Measurements from ENCODE around the gene GRIK2.

DNA sequence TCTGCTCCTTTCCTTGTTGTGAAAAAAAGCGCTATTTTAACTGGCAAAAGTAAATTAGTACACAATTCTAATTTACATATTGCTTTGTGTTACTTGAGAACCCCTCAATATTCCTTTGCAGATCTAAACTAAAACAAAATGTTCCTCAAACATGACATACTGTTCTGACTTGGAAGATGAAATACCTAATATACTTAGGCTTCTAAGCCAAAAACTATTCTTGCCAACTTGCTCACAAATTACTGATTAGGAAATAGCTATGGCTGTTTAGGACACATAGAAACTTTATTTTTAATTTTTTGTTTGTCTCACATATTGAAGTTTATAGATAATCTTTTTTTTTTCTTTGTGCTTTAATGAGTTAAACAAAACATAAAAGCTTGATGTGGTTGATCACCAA is 542.2 kb downstream of the GRIK2 start:
- TF ChIP-seq, protein P1, sequence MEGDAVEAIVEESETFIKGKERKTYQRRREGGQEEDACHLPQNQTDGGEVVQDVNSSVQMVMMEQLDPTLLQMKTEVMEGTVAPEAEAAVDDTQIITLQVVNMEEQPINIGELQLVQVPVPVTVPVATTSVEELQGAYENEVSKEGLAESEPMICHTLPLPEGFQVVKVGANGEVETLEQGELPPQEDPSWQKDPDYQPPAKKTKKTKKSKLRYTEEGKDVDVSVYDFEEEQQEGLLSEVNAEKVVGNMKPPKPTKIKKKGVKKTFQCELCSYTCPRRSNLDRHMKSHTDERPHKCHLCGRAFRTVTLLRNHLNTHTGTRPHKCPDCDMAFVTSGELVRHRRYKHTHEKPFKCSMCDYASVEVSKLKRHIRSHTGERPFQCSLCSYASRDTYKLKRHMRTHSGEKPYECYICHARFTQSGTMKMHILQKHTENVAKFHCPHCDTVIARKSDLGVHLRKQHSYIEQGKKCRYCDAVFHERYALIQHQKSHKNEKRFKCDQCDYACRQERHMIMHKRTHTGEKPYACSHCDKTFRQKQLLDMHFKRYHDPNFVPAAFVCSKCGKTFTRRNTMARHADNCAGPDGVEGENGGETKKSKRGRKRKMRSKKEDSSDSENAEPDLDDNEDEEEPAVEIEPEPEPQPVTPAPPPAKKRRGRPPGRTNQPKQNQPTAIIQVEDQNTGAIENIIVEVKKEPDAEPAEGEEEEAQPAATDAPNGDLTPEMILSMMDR (IDR thresholded peaks at IDR 0.05): no peak
- TF ChIP-seq, protein P2, sequence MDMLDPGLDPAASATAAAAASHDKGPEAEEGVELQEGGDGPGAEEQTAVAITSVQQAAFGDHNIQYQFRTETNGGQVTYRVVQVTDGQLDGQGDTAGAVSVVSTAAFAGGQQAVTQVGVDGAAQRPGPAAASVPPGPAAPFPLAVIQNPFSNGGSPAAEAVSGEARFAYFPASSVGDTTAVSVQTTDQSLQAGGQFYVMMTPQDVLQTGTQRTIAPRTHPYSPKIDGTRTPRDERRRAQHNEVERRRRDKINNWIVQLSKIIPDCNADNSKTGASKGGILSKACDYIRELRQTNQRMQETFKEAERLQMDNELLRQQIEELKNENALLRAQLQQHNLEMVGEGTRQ (IDR thresholded peaks at IDR 0.05; ENCODE audit: borderline replicate concordance, low read depth, low read length): no peak
- no peak for TF ChIP-seq RXRA (IDR thresholded peaks at IDR 0.05; ENCODE audit: borderline replicate concordance, low read depth)
- no peak for TF ChIP-seq YY1 (IDR thresholded peaks at IDR 0.05; ENCODE audit: low read depth)
- no peak for TF ChIP-seq SMC3 (IDR thresholded peaks at IDR 0.05; ENCODE audit: low read depth, low read length)
- no peak for TF ChIP-seq RCOR1 (IDR thresholded peaks at IDR 0.05; ENCODE audit: low read length)
- TF ChIP-seq TEAD4 (IDR thresholded peaks at IDR 0.05; ENCODE audit: borderline replicate concordance, insufficient read depth): no peak
- TF ChIP-seq, protein P3, sequence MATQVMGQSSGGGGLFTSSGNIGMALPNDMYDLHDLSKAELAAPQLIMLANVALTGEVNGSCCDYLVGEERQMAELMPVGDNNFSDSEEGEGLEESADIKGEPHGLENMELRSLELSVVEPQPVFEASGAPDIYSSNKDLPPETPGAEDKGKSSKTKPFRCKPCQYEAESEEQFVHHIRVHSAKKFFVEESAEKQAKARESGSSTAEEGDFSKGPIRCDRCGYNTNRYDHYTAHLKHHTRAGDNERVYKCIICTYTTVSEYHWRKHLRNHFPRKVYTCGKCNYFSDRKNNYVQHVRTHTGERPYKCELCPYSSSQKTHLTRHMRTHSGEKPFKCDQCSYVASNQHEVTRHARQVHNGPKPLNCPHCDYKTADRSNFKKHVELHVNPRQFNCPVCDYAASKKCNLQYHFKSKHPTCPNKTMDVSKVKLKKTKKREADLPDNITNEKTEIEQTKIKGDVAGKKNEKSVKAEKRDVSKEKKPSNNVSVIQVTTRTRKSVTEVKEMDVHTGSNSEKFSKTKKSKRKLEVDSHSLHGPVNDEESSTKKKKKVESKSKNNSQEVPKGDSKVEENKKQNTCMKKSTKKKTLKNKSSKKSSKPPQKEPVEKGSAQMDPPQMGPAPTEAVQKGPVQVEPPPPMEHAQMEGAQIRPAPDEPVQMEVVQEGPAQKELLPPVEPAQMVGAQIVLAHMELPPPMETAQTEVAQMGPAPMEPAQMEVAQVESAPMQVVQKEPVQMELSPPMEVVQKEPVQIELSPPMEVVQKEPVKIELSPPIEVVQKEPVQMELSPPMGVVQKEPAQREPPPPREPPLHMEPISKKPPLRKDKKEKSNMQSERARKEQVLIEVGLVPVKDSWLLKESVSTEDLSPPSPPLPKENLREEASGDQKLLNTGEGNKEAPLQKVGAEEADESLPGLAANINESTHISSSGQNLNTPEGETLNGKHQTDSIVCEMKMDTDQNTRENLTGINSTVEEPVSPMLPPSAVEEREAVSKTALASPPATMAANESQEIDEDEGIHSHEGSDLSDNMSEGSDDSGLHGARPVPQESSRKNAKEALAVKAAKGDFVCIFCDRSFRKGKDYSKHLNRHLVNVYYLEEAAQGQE (IDR thresholded peaks at IDR 0.05; ENCODE audit: low read depth, low read length): no peak
- TF ChIP-seq, protein P4, sequence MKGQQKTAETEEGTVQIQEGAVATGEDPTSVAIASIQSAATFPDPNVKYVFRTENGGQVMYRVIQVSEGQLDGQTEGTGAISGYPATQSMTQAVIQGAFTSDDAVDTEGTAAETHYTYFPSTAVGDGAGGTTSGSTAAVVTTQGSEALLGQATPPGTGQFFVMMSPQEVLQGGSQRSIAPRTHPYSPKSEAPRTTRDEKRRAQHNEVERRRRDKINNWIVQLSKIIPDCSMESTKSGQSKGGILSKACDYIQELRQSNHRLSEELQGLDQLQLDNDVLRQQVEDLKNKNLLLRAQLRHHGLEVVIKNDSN (IDR thresholded peaks at IDR 0.05; ENCODE audit: borderline replicate concordance, low read depth): no peak
